H9 (cell line): Measurements from ENCODE around the gene WDPCP. TPM values are rescaled to one million over a fixed set of nuclear protein-coding genes. Genes with fewer than 3 reads are reported as not detected.

ENCODE experiments used
- DNase-seq: peaks from one replicate; pipeline ENCODE4 v3.0.0-alpha.2; 2017
- H2AFZ ChIP-seq: one replicate; pipeline ENCODE4 v1.6.1; 2013; ENCODE audit warnings: mild to moderate bottlenecking, low read length, control low read depth, moderate library complexity
- H2AK5ac ChIP-seq: 2 replicates; pipeline ENCODE4 v1.6.1; 2013; ENCODE audit warnings: low read length, control low read depth, mixed read lengths; ENCODE audit not compliant: insufficient read length
- H2BK120ac ChIP-seq: one replicate; pipeline ENCODE4 v1.6.1; 2013; ENCODE audit warnings: low read depth, mild to moderate bottlenecking, low read length, control low read depth, inconsistent platforms; ENCODE audit not compliant: poor library complexity, severe bottlenecking
- H2BK12ac ChIP-seq: 2 replicates; pipeline ENCODE4 v1.6.1; 2013; ENCODE audit warnings: low read length, control low read depth, mixed read lengths, low read depth; ENCODE audit not compliant: insufficient read length
- H2BK15ac ChIP-seq: 2 replicates; pipeline ENCODE4 v1.6.1; 2013; ENCODE audit warnings: low read depth, low read length, control low read depth
- H2BK20ac ChIP-seq: one replicate; pipeline ENCODE4 v1.6.1; 2013; ENCODE audit warnings: low read depth, mild to moderate bottlenecking, low read length, control low read depth, inconsistent platforms; ENCODE audit not compliant: poor library complexity, severe bottlenecking
- H2BK5ac ChIP-seq: 2 replicates; pipeline ENCODE4 v1.6.1; 2013; ENCODE audit warnings: low read length, control low read depth, mixed read lengths; ENCODE audit not compliant: insufficient read length
- H3K14ac ChIP-seq: 2 replicates; pipeline ENCODE4 v1.6.1; 2013; ENCODE audit warnings: low read length, control low read depth; ENCODE audit not compliant: insufficient read depth
- H3K18ac ChIP-seq: 2 replicates; pipeline ENCODE4 v1.6.1; 2013; ENCODE audit warnings: low read depth, mild to moderate bottlenecking, mixed read lengths, low read length, control low read depth; ENCODE audit not compliant: insufficient read length
- H3K23ac ChIP-seq: 2 replicates; pipeline ENCODE4 v1.6.1; 2013; ENCODE audit warnings: low read length, control low read depth, mixed read lengths, low read depth; ENCODE audit not compliant: insufficient read length
- H3K23me2 ChIP-seq: 2 replicates; pipeline ENCODE4 v1.6.1; 2013; ENCODE audit warnings: low read depth, mild to moderate bottlenecking, mixed read lengths, low read length, control low read depth; ENCODE audit not compliant: insufficient read length, poor library complexity, severe bottlenecking
- H3K27ac ChIP-seq: 2 replicates; pipeline ENCODE4 v1.5.1; 2013; ENCODE audit warnings: low read length, control low read depth, mixed read lengths, low read depth; ENCODE audit not compliant: insufficient read length
- H3K27me3 ChIP-seq: 2 replicates; pipeline ENCODE4 v1.6.1; 2013; ENCODE audit warnings: low read length, control low read depth, inconsistent platforms; ENCODE audit not compliant: insufficient read depth
- H3K4ac ChIP-seq: 2 replicates; pipeline ENCODE4 v1.6.1; 2013; ENCODE audit warnings: low read depth, mild to moderate bottlenecking, control low read depth, inconsistent platforms, low read length, moderate library complexity
- H3K4me1 ChIP-seq: 2 replicates; pipeline ENCODE4 v1.6.1; 2013; ENCODE audit warnings: low read length, control low read depth, inconsistent platforms; ENCODE audit not compliant: insufficient read depth
- H3K4me2 ChIP-seq: 2 replicates; pipeline ENCODE4 v1.6.1; 2013; ENCODE audit warnings: low read length, control low read depth, mixed read lengths; ENCODE audit not compliant: insufficient read length, insufficient read depth
- H3K56ac ChIP-seq: 2 replicates; pipeline ENCODE4 v1.6.1; 2013; ENCODE audit warnings: low read depth, mild to moderate bottlenecking, mixed read lengths, low read length, control low read depth; ENCODE audit not compliant: insufficient read length
- H3K79me1 ChIP-seq: 2 replicates; pipeline ENCODE4 v1.6.1; 2013; ENCODE audit warnings: low read depth, mild to moderate bottlenecking, moderate library complexity, low read length, control low read depth, inconsistent platforms; ENCODE audit not compliant: insufficient read depth, poor library complexity, severe bottlenecking
- H3K79me2 ChIP-seq: 2 replicates; pipeline ENCODE4 v1.6.1; 2013; ENCODE audit warnings: low read length, control low read depth, inconsistent platforms; ENCODE audit not compliant: insufficient read depth
- H3K9ac ChIP-seq: 2 replicates; pipeline ENCODE4 v1.6.1; 2013; ENCODE audit warnings: low read length, control low read depth, mixed read lengths; ENCODE audit not compliant: insufficient read length; ENCODE audit errors: extremely low read depth
- H3K9me3 ChIP-seq: one replicate; pipeline ENCODE4 v1.6.1; 2013; ENCODE audit warnings: low read depth, low read length, inconsistent platforms; ENCODE audit not compliant: control insufficient read depth
- H3T11ph ChIP-seq: one replicate; pipeline ENCODE4 v1.6.1; 2013; ENCODE audit warnings: mild to moderate bottlenecking, low read length, control low read depth, inconsistent platforms
- H4K20me1 ChIP-seq: one replicate; pipeline ENCODE4 v1.6.1; 2013; ENCODE audit not compliant: control insufficient read depth, insufficient read length, insufficient read depth
- H4K5ac ChIP-seq: 2 replicates; pipeline ENCODE4 v1.6.1; 2013; ENCODE audit warnings: low read depth, mild to moderate bottlenecking, mixed read lengths, low read length, control low read depth; ENCODE audit not compliant: insufficient read length
- H4K8ac ChIP-seq: replicated peaks from 2 replicates; pipeline ENCODE4 v1.6.1; 2013; ENCODE audit warnings: low read length, control low read depth, mixed read lengths, low read depth; ENCODE audit not compliant: insufficient read length
- H4K91ac ChIP-seq: 2 replicates; pipeline ENCODE4 v1.6.1; 2013; ENCODE audit warnings: low read depth, mild to moderate bottlenecking, moderate library complexity, mixed read lengths, low read length, control low read depth; ENCODE audit not compliant: insufficient read length
- H3K27ac Mint-ChIP-seq, 3 experiments: 2 replicates in 2 of 3; 3 replicates in 1 of 3; pipeline ENCODE4 v1.8.0; 2020 to 2021; ENCODE audit warnings: mixed read lengths in 3 of 3, mild to moderate bottlenecking in 1 of 3, moderate library complexity in 1 of 3
- H3K27me3 Mint-ChIP-seq: 2 replicates; pipeline ENCODE4 v1.8.0; 2021; ENCODE audit warnings: low read depth, mild to moderate bottlenecking, moderate library complexity, mixed read lengths
- H3K36me3 Mint-ChIP-seq, 3 experiments: 2 replicates in 2 of 3; 3 replicates in 1 of 3; pipeline ENCODE4 v1.8.0; 2020 to 2021; ENCODE audit warnings: low read depth in 3 of 3, mixed read lengths in 3 of 3; ENCODE audit not compliant: insufficient read depth in 1 of 3
- H3K4me1 Mint-ChIP-seq, 2 experiments: 2 replicates each; pipeline ENCODE4 v1.8.0; 2020; ENCODE audit warnings: mixed read lengths in 2 of 2
- H3K4me3 Mint-ChIP-seq, 2 experiments: 2 replicates in 1 of 2; 3 replicates in 1 of 2; pipeline ENCODE4 v1.8.0; 2020 to 2021; ENCODE audit warnings: mild to moderate bottlenecking in 2 of 2, mixed read lengths in 2 of 2, moderate library complexity in 1 of 2
- H3K9me3 Mint-ChIP-seq, 2 experiments: 2 replicates in 1 of 2; 3 replicates in 1 of 2; pipeline ENCODE4 v1.8.0; 2020; ENCODE audit warnings: mild to moderate bottlenecking in 2 of 2, mixed read lengths in 2 of 2, moderate library complexity in 1 of 2
- CTCF ChIP-seq: fragments of 200-600 bp; sonication (generic); conservative IDR thresholded peaks from 3 replicates; pipeline ENCODE4 v1.8.0; 2021; ENCODE audit warnings: antibody characterized with exemption, mild to moderate bottlenecking
- WGBS: extraction: QIAGEN DNeasy Blood & Tissue Kit; methylation state at CpG from one replicate; pipeline ENCODE4 v1.1.7; 2013; ENCODE audit warnings: missing lambda C conversion rate, low lambda C conversion rate, mixed read lengths; ENCODE audit not compliant: insufficient read length; ENCODE audit errors: extremely low coverage; 5-methylcytosine and 5-hydroxymethylcytosine counted together
- total RNA-seq: library from RNA; stranded (reverse); gene quantifications from 2 replicates; pipeline ENCODE4 v1.2.1, GENCODE V29; 2021

WDPCP gene
- total RNA-seq, 1 experiment from 2014 or later = 22.4 TPM

GRCh38 chr2:63488118-63488713 is 100.1 kb downstream of the WDPCP start:
- Histone ChIP-seq H3K4ac (no peak overlapping the region), H4K8ac (no peak overlapping the region), H3K23ac (no peak overlapping the region), H3K9ac (no peak overlapping the region), H2BK12ac (no peak overlapping the region), H3K9me3 (no peaks in the 10 kb centered on the region), H3K79me2 (no peaks in the 10 kb centered on the region), H4K5ac (no peak overlapping the region), H2AFZ (no peak overlapping the region), H3K14ac (no peak overlapping the region), H2BK20ac (no peak overlapping the region), H4K20me1 (no peaks in the 10 kb centered on the region), H3K27me3 (no peaks in the 10 kb centered on the region), H3K4me1 (0 out of 2 replicates have a peak, but pooled peaks cover 2% of the 10 kb centered on the region), H3K23me2 (no peaks in the 10 kb centered on the region), H2BK5ac (no peak overlapping the region), H2BK15ac (no peak overlapping the region), H2BK120ac (no peak overlapping the region), H2AK5ac (no peak overlapping the region), H3T11ph (no peak overlapping the region), H3K18ac (no peak overlapping the region), H3K79me1 (no peaks in the 10 kb centered on the region), H3K4me2 (no peak overlapping the region), H3K27ac (no peak overlapping the region), H4K91ac (no peak overlapping the region), H3K56ac (no peak overlapping the region)
- Mint-ChIP-seq H3K27me3 (no peaks in the 10 kb centered on the region), H3K4me1 (peaks cover 11 to 12% of the 10 kb centered on the region in 2 experiments), H3K27ac (no peak overlapping the region), H3K4me3 (no peak overlapping the region), H3K9me3 (no peaks in the 10 kb centered on the region), H3K36me3 (peaks cover 0 to 18% (median 0%) of the 10 kb centered on the region in 3 experiments; a peak in 2 of 7 replicates)
- WGBS = no CpG with 5 or more reads among the region's 2 CpGs
- TF ChIP-seq CTCF = peak; percentile 90
- no peak for DNase-seq
